ENCODE measurements around the gene TFG. TPM values are rescaled to one million over a fixed set of nuclear protein-coding genes. Genes with fewer than 3 reads are reported as not detected.

Gene TFG
- total RNA-seq, 2 donors from 2014 or later: 116 to 123 TPM

DNA sequence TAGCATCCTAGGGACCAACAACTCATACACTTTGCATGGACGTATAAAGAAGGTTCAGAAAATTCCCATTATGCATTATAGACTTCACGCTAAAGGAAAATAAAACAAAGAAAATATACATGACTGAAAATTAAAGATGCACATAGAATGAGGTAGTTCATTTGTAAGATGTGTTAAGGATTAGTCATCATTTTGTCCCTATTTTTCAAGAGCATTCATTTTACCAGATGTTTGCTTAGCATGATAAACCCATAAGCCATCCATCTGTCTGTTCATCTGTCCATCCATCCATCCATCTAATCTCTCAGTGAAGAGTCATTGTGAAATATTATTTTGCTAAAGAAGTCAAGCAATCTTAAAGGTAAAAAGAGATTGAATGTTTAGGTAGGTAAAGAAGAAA lies 80.3 kb downstream of the TFG start:
- Histone ChIP-seq H3K4me3 (no peak overlapping the region), H3K36me3 (no peaks in the 10 kb centered on the region), H3K27ac (no peak overlapping the region), H3K9me3 (no peaks in the 10 kb centered on the region), H3K4me1 (no peaks in the 10 kb centered on the region), H3K27me3 (no peaks in the 10 kb centered on the region), H3K9ac (ENCODE audit: low read depth in 2 of 2, low read length in 2 of 2) (no peak overlapping the region)
- intact Hi-C loops (cut with DNase I): no loop called here
- DNase-seq: no peak
- TF ChIP-seq, protein P1, sequence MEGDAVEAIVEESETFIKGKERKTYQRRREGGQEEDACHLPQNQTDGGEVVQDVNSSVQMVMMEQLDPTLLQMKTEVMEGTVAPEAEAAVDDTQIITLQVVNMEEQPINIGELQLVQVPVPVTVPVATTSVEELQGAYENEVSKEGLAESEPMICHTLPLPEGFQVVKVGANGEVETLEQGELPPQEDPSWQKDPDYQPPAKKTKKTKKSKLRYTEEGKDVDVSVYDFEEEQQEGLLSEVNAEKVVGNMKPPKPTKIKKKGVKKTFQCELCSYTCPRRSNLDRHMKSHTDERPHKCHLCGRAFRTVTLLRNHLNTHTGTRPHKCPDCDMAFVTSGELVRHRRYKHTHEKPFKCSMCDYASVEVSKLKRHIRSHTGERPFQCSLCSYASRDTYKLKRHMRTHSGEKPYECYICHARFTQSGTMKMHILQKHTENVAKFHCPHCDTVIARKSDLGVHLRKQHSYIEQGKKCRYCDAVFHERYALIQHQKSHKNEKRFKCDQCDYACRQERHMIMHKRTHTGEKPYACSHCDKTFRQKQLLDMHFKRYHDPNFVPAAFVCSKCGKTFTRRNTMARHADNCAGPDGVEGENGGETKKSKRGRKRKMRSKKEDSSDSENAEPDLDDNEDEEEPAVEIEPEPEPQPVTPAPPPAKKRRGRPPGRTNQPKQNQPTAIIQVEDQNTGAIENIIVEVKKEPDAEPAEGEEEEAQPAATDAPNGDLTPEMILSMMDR (IDR thresholded peaks at IDR 0.05): no peak

DNA sequence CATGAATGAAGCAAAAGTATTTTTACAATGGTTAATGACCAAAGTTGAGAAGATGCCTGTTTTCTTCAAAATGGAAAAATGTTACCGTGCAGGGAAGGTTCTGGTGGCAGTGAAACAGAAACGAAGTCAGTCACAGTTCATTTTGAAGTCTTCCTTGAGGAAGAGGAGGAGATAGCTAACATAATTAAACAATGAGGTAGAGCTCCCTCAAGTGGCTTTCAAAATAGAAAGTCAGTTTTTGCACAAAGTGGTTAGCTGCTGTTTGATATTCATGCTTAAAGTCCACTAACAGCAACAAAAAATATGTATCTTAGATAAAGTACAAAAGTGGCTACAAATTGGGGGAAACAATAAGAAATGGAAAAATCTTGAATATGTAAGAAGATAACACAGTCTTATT lies 87.3 kb downstream of the TFG start:
- intact Hi-C loops (cut with DNase I): no loop called here
- Histone ChIP-seq H3K9ac (ENCODE audit: low read depth in 2 of 2, low read length in 2 of 2) (no peak overlapping the region), H3K4me3 (no peak overlapping the region), H3K36me3 (no peaks in the 10 kb centered on the region), H3K27ac (no peak overlapping the region), H3K4me1 (no peaks in the 10 kb centered on the region), H3K27me3 (no peaks in the 10 kb centered on the region), H3K9me3 (no peaks in the 10 kb centered on the region)
- TF ChIP-seq, protein P1 (IDR thresholded peaks at IDR 0.05): no peak
- DNase-seq: no peak

DNA sequence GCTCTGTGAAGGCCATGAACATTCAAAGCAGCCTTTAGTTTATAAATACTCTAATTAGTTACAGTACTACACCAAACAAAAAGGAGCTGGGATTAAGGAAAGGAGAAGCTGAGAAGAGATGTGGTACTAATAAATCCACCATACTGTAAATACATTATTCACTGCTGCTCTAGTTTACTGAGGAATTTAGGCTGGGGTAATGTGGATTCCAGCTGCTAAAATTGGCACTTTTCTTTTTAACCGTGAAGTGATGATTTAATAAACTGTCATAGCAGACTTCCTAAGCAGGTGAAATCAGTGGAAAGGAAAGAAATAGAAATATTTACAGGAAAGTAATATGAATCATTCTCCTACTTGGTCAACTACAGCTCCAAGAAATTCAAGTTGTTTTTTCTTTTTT lies 88.7 kb downstream of the TFG start:
- no peak for DNase-seq
- Histone ChIP-seq H3K27me3 (no peaks in the 10 kb centered on the region), H3K36me3 (no peaks in the 10 kb centered on the region), H3K9ac (ENCODE audit: low read depth in 2 of 2, low read length in 2 of 2) (no peak overlapping the region), H3K4me1 (no peaks in the 10 kb centered on the region), H3K4me3 (no peak overlapping the region), H3K9me3 (no peaks in the 10 kb centered on the region), H3K27ac (no peak overlapping the region)
- intact Hi-C loops (cut with DNase I): no loop called here
- TF ChIP-seq, protein P1 (IDR thresholded peaks at IDR 0.05): no peak

Other genes with a start within 250 kb of the TFG start
- 1 to 10 TPM; 2.9 to 4.0 TPM for gene TMEM45A, start 216.9 kb upstream of the TFG start, total RNA-seq
- 10 to 100 TPM in 1 of 2 donors, 1 to 10 TPM in 1; 3.2 to 13.4 TPM for gene ADGRG7, start 99.9 kb upstream of the TFG start, total RNA-seq

Data from colonic mucosa (tissue), 4 donors.